NCI-H2227 (cell line): Measurements from ENCODE around the gene DDX1.
"Not testable (repeated sequence)": the region's sequence is repeated elsewhere in the genome, so short reads cannot be mapped to it uniquely, and the experiment has no call there.

Experiments used
- DNase-seq: peaks from one replicate; lab custom pipeline; 2025; ENCODE audit not compliant: unreplicated experiment; lab: John Stamatoyannopoulos, UW

The DDX1 gene

DNA sequence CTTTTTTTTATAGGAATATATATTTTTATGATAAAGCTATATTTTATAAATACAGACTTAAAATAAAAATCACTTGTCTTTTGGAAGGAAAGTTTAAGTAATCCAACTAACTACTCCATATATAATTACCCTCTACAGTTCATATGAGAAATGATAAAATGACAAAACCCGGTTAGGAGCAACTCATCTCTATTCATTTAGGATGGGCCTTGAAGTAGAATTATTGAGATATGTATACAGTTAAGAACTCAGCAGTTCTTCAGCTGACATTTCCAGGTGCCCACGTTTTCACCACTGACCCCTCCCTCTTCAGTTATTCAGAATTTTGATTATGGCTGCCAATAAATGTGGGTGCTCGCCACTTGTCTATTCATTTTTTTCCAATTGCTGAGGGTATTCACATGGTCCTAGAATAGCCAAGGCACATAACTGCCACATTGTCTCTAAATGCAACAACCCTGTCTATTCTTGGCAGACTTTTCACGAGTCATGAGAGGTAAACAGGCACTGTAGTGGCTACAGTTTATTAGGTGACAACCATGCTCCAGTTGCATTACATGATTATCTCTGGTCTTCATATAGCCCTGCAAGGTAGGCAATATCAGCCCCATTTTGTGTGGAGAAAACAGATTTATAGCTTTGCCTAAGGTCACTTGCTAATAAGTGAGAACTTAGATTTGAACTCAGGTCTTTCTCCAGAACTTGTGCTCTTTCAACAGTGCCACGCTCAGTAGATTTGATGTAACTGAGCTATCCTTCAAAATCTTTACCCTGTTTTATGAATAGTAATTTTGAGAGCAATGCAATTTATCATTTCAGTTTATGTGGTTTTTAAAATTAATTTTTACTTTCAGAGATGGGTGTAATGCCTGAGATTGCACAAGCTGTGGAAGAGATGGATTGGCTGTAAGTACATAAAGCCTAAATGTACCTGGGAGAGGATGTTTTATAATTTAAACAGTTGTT is 2.9 kb downstream of the DDX1 start:
- DNase-seq, result no peak

GRCh38 chr2:15595342-15595905 is 3.8 kb downstream of the DDX1 start:
- no peak for DNase-seq

- DNase-seq, result no peak
Observed at GRCh38 chr2:15595936-15596335, 4.3 kb downstream of the DDX1 start.

- DNase-seq, result no peak
Observed at GRCh38 chr2:15596350-15596749, 4.7 kb downstream of the DDX1 start.

DNA sequence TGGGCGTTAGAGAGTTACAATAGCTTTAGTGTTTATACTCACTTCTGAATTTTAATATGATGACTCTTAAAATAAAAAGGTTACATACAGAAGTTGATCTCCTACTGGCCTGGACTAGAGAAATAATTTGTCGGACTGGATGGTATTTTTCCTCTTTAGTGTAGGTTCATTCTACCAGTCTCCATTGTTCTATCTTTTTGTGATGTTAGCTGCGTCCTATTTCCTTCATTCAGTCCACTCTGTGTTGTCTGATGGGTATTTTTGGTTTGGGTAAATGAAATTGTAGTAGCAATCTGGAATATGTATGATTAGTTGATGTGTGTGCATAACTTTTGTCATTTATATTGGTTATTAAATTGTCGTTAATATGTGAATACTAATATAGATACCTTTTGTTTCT is 5.3 kb downstream of the DDX1 start:
- no peak for DNase-seq

DNA sequence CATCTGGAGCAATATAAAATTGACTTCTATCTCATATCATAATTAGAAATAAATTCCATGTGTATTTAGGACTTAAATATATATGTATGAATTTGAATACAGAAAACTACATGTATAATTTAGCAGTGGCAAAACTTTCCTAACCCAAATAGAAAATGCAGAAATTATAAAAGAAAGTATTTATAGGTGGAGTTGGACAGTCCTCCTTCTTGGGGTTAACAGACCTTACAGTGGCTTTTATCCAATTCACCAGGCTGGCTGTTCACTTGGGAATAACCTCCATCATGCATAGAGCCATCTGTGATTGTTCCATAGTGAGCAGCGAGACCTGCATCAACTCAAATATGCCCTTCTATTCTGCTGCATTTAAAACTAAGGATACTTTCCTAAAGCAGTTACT is 8.3 kb downstream of the DDX1 start:
- no peak for DNase-seq

DNA sequence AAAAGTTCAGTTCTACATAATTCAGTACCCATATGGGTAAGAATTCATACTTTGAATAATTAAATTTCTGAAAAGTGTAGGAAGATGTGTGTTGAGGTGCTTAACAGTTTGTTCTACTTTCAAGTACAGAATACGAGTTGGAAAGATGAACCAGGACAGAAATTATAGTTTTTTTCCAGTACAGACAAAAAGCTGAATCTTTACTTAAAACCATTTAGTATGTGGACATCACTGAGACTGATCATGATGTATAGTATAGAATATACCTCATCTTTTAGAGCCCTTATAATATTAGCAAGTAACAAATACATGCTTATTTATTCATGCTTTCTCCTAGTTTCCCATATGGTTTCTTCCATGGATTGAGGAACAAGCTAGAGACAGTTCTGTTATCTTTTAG is 10.0 kb downstream of the DDX1 start:
- DNase-seq, result no peak

DNA sequence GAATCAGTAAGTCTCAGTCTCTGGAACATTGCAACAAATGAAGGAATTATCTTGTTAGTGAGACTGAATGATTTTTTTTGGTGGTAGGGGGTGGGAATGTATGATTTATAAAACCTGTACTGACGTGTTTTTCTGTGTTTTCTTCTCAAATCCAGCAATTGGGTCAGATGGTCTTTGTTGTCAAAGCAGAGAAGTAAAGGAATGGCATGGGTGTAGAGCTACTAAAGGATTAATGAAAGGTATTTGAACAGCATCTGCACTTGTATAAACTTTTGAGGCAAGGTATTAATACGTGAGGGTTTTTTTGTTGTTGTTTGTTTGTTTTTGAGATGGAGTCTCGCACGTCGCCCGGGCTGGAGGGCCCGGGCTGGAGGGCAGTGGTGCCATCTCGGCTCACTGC is 10.7 kb downstream of the DDX1 start:
- no peak for DNase-seq

DNA sequence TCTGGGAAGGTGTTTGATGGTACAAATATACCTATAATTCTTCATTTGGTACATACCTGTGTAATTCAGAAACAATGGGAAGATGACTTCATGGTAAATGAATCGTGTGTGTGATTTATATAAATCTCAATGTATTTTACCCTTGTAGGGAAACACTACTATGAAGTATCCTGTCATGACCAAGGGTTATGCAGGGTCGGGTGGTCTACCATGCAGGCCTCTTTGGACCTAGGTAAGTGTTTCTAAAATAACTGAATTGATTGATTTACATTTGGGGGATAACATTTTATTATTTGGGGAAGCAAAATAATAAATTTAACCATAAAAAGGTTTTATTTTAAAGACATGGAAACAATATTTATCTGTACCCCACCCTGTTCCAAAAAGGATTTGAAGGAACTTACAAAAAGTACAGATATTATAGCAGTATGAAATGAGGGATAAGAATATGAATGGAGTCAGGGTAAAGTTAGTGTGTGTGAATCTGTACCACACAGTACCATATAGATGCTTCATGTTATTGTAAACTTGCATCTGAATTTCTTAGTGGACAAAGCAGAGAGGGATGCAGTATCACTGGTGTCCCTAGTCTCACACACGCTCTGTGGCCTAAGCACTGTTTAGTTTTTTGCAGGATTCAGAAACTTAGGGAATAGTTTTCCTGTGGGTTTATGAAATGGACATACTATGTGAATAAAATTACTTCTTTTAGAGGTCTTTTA is 11.5 kb downstream of the DDX1 start:
- no peak for DNase-seq

DNA sequence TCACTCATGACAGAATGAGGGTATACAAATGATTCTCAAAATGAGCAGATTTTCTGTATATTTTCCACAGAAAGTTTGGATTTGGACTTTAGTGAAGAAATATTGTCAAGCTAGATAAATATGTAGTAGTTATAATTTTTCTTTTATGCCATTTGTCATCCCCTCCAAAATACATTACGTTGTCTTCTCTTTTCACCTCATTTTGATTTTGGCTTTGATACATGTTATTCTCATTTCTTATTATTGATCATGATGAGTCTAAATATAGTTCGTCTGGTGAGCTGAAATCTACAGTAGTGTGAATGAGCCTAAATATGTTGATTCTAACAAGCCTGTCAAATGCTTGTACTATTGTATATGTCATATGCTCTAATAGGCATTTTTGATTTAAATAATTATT is 12.3 kb downstream of the DDX1 start:
- DNase-seq, result no peak

DNA sequence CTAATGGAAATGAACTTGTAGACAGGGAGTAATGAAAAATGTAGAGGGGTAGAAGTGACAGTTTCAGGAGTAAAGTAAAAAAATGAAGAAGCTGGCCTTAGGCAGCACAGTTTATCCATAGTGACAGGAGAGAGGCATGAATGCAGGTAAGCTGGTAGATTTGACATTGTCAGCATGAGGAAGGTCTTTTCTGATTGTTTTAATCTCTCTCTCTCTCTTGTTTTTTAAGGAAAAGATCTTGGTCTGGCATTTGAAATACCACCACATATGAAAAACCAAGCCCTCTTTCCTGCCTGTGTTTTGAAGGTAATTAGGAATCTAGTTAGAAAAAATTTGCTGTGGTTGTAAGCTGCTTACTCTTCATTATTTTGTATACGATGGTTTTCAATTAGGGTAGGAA is 14.1 kb downstream of the DDX1 start:
- DNase-seq, result no peak

DNA sequence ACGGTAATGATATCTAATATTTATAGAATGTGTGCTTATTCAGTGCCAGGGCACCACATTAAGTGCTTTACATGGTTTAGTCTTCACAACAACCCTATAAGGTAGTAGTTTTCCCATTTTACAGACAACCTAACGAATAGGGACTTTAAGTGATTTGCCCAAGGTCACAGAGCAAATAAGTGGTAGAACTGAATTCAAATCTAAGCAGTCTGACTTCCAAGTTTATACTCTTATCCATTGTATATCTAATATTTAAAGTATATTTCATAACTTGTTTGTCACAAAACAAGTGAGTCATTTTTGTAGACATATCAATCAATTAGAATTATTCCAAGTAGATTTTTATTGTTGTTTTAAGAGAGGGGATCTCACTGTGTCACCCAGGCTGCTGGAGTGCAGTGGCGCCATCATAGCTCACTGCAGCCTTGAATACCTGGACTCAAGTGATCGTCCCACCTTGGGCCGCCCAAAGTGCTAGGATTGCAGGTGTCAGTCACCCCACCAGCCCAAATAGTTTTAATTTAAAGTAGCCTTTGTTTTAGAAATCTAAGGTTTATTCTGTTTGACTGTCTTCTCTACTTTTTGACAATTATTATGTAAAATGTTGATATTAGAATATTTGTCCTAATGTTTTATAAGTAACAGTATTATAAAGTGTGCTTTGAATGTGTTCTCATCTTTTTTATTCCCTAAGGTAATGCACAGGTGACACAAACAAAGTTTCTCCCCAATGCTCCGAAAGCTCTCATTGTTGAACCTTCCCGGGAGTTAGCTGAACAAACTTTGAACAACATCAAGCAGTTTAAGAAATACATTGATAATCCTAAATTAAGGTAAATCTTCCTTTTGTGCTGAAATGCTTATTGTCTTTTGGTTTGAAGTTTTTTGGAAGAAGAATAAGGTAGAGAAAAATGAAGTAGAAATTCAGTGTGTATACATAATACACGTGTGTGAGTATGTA is 15.1 kb downstream of the DDX1 start:
- DNase-seq, result no peak

- no peak for DNase-seq
Observed at GRCh38 chr2:15607709-15608391, 16.2 kb downstream of the DDX1 start.

DNA sequence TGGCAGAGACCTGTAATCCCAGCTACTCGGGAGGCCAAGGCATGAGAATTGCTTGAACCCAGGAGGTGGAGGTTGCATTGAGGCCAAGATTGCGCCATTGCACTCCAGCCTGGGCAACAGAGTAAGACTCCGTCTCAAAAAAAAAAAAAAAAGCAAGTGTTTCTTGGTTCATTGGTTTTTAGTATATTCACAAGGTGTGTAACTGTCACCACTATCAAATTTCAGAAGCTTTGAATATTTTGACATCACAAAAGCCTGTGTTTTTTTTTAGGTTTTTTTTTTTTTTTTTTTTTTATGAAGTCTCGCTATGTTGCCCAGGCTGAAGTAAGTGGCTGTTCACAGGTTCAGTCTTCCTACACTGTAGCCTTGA is 16.7 kb downstream of the DDX1 start:
- no peak for DNase-seq

DNA sequence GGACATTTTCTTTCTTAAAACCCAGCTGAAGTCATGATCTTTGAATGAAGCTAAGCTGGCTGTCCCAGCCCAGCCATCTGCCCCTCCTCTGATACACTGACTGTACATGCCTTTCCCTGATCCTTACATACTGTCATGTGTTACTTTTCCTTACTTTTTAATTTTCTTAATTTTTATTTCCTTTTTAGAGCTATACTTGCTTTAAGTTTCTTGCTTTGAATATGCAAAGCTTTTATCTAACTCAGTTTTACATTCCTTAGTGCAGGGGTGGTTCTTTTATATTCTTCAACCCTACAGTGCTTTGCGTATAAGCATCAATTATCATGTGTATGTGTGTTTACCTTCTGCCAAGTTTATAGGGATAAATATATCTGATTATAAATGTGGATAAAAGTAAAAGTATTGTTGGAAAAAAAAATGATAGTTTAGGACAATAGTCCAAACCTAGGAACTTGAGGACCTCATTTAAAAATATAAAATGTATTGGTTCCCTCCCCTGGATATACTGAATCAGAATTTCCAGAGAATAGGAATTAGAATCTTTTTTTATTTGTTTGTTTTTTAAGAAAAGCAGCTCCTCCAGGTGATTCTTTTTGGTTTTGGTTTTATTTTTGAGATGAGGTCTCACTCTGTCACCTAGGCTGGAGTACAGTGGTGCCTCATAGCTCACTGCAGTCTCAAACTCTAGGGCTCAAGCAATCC is 17.8 kb downstream of the DDX1 start:
- DNase-seq, result no peak

GRCh38 chr2:15610430-15610952 is 18.8 kb downstream of the DDX1 start:
- DNase-seq, result no peak

GRCh38 chr2:15612101-15612500 is 20.4 kb downstream of the DDX1 start:
- DNase-seq, result not testable (repeated sequence)

DNA sequence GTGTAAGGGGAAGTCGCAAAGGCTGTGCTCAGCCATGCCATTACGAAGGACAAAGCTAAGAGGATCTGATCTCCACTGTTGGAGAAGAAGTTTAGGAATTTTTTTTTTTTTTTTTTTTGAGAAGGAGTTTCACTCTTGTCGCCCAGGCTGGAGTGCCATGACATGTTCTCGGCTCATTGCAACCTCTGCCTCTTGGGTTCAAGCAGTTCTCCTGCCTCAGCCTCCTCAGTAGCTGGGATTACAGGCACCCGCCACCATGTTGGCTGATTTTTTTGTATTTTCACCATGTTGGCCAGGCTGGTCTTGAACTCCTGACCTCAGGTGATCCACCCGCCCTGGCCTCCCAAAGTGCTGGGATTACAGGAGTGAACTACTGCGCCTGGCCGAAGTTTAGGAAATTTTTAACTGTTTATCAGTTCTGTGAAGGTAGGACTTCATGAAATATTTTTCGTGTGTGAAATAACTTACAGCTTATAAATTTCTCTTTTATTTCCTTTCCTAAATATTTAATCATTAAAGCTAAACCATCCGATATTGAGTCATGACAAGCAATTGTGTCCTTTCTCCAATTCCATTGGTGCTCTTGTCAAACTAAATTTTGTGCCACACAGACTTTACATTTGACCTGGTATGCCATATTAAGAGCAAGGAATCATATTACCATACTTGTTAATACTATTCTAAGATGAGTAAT is 22.2 kb downstream of the DDX1 start:
- no peak for DNase-seq
